ENCODE results near the gene TGFBR3L.

DNA sequence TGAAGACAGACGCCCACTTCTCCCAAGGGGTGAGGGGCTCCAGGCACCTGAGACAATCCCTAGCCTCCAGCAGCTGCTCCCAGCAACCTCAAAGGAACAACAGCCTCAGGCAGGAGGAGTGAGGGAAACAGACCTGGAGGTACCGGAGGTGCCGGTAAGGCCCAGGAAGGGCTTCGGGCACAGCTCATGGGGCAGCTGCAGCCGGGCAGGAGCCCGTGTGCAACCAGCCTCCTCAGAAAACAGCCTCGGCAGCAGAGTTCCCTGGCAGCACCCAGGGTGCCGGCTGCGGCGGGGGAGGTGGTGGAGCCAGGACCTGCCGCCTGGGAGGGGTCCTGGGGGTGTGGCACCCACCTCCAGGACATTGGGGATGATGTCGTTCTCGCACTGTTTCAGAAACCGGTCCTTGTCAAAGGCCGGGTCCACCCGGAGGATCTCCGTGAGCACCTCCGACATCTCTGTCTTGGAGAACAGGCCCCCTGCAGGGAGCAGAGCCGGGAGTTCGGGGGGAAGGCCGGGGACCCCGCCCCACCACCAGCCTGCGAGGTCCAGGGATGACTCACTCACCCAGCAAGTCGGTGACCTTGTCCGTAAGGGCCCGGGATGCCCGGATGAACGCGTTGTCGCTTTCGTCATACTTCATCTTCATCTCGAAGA is 17.8 kb downstream of the TGFBR3L start:
- no peak for TF ChIP-seq POLR2A (IDR thresholded peaks at IDR 0.05)
- TF ChIP-seq, protein P1, sequence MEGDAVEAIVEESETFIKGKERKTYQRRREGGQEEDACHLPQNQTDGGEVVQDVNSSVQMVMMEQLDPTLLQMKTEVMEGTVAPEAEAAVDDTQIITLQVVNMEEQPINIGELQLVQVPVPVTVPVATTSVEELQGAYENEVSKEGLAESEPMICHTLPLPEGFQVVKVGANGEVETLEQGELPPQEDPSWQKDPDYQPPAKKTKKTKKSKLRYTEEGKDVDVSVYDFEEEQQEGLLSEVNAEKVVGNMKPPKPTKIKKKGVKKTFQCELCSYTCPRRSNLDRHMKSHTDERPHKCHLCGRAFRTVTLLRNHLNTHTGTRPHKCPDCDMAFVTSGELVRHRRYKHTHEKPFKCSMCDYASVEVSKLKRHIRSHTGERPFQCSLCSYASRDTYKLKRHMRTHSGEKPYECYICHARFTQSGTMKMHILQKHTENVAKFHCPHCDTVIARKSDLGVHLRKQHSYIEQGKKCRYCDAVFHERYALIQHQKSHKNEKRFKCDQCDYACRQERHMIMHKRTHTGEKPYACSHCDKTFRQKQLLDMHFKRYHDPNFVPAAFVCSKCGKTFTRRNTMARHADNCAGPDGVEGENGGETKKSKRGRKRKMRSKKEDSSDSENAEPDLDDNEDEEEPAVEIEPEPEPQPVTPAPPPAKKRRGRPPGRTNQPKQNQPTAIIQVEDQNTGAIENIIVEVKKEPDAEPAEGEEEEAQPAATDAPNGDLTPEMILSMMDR (IDR thresholded peaks at IDR 0.05), result no peak

Data from body of pancreas (tissue), 4 donors.